ENCODE results near the gene PCDHB12.
"Not testable (repeated sequence)": the region's sequence is repeated elsewhere in the genome, so short reads cannot be mapped to it uniquely, and the experiment has no call there.

PCDHB12 gene

GRCh38 chr5:141208478-141208877 is at the start of gene PCDHB12:
Gene PCDHB12 (plus strand): TSS chr5:141208719. CDS start chr5:141208908, 189 bp downstream.
- Histone ChIP-seq H3K4me1 (ENCODE audit: control insufficient read depth in 1 of 2, insufficient read depth in 2 of 2, low read length in 2 of 2) (no peaks in the 10 kb centered on the region), H3K36me3 (ENCODE audit: control insufficient read depth in 1 of 2, insufficient read depth in 2 of 2, low read length in 2 of 2) (peaks cover 0 to 6% of the 10 kb centered on the region in 2 donors), H3K27me3 (ENCODE audit: low read depth, low read length) (no peaks in the 10 kb centered on the region), H3K9me3 (ENCODE audit: control insufficient read depth in 1 of 2, low read length in 2 of 2) (peaks cover 11 to 50% of the 10 kb centered on the region in 2 donors), H3K27ac (ENCODE audit: low read length) (no peak within 1 kb of the TSS), H3K4me3 (ENCODE audit: low read depth in 1 of 2, low read length in 2 of 2) (peak within 1 kb of the TSS; percentile 35 to 51)

- Histone ChIP-seq H3K4me3 (ENCODE audit: low read depth in 1 of 2, low read length in 2 of 2) (peak within 1 kb of the TSS; percentile 28 to 39), H3K9me3 (ENCODE audit: control insufficient read depth in 1 of 2, low read length in 2 of 2) (peaks cover 40 to 59% of the 10 kb centered on the region in 2 donors)
Measured at GRCh38 chr5:141172381-141173204, 35.9 kb upstream of the PCDHB12 start, which contains the start of gene PCDHB7. Gene PCDHB7 (plus strand): TSS chr5:141172644. CDS start chr5:141172836, 192 bp downstream.

GRCh38 chr5:141174291-141175104 is 34.0 kb upstream of the PCDHB12 start:
- H3K27ac ChIP-seq (ENCODE audit: low read length); H3K36me3 ChIP-seq (ENCODE audit: control insufficient read depth in 1 of 2, insufficient read depth in 2 of 2, low read length in 2 of 2); H3K4me1 ChIP-seq (ENCODE audit: control insufficient read depth in 1 of 2, insufficient read depth in 2 of 2, low read length in 2 of 2); H3K27me3 ChIP-seq (ENCODE audit: low read depth, low read length): not testable (repeated sequence)
- peaks cover 43 to 65% of the 10 kb centered on the region in 2 donors for H3K9me3 ChIP-seq (ENCODE audit: control insufficient read depth in 1 of 2, low read length in 2 of 2)
- H3K4me3 ChIP-seq (ENCODE audit: low read depth in 1 of 2, low read length in 2 of 2): peak overlapping the region in 1 of 2 donors; percentile 41

More at GRCh38 chr5:141172381-141173204, 35.9 kb upstream of the PCDHB12 start, which contains the start of gene PCDHB7:
- Histone ChIP-seq H3K36me3 (ENCODE audit: control insufficient read depth in 1 of 2, insufficient read depth in 2 of 2, low read length in 2 of 2) (no peaks in the 10 kb centered on the region), H3K27ac (ENCODE audit: low read length) (no peak within 1 kb of the TSS), H3K4me1 (ENCODE audit: control insufficient read depth in 1 of 2, insufficient read depth in 2 of 2, low read length in 2 of 2) (no peaks in the 10 kb centered on the region), H3K27me3 (ENCODE audit: low read depth, low read length) (no peaks in the 10 kb centered on the region)

GRCh38 chr5:141175933-141176332 is 32.6 kb upstream of the PCDHB12 start:
- H3K4me1 ChIP-seq (ENCODE audit: control insufficient read depth in 1 of 2, insufficient read depth in 2 of 2, low read length in 2 of 2): no peaks in the 10 kb centered on the region
- no peak overlapping the region for H3K27ac ChIP-seq (ENCODE audit: low read length)
- peaks cover 43 to 68% of the 10 kb centered on the region in 2 donors for H3K9me3 ChIP-seq (ENCODE audit: control insufficient read depth in 1 of 2, low read length in 2 of 2)
- no peaks in the 10 kb centered on the region for H3K36me3 ChIP-seq (ENCODE audit: control insufficient read depth in 1 of 2, insufficient read depth in 2 of 2, low read length in 2 of 2)
- no peak overlapping the region for H3K4me3 ChIP-seq (ENCODE audit: low read depth in 1 of 2, low read length in 2 of 2)
- no peaks in the 10 kb centered on the region for H3K27me3 ChIP-seq (ENCODE audit: low read depth, low read length)

- peaks cover 43 to 66% of the 10 kb centered on the region in 2 donors for H3K9me3 ChIP-seq (ENCODE audit: control insufficient read depth in 1 of 2, low read length in 2 of 2)
- peak within 1 kb of the TSS in 1 of 2 donors; percentile 17 for H3K4me3 ChIP-seq (ENCODE audit: low read depth in 1 of 2, low read length in 2 of 2)
- H3K27ac ChIP-seq (ENCODE audit: low read length); H3K36me3 ChIP-seq (ENCODE audit: control insufficient read depth in 1 of 2, insufficient read depth in 2 of 2, low read length in 2 of 2); H3K4me1 ChIP-seq (ENCODE audit: control insufficient read depth in 1 of 2, insufficient read depth in 2 of 2, low read length in 2 of 2); H3K27me3 ChIP-seq (ENCODE audit: low read depth, low read length): not testable (repeated sequence)
Measured at GRCh38 chr5:141177577-141178191, 30.8 kb upstream of the PCDHB12 start, which contains the start of gene PCDHB8. Gene PCDHB8 (plus strand): TSS chr5:141177790. CDS start chr5:141178035, 245 bp downstream.

DNA sequence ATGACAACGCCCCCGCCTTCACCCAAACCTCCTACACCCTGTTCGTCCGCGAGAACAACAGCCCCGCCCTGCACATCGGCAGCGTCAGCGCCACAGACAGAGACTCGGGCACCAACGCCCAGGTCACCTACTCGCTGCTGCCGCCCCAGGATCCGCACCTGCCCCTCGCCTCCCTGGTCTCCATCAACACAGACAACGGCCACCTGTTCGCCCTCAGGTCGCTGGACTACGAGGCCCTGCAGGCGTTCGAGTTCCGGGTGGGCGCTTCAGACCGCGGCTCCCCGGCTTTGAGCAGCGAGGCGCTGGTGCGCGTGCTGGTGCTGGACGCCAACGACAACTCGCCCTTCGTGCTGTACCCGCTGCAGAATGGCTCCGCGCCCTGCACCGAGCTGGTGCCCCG is 29.1 kb upstream of the PCDHB12 start:
- H3K4me3 ChIP-seq (ENCODE audit: low read depth in 1 of 2, low read length in 2 of 2): peak overlapping the region in 1 of 2 donors; percentile 2
- H3K4me1 ChIP-seq (ENCODE audit: control insufficient read depth in 1 of 2, insufficient read depth in 2 of 2, low read length in 2 of 2); H3K27ac ChIP-seq (ENCODE audit: low read length); H3K36me3 ChIP-seq (ENCODE audit: control insufficient read depth in 1 of 2, insufficient read depth in 2 of 2, low read length in 2 of 2); H3K27me3 ChIP-seq (ENCODE audit: low read depth, low read length): not testable (repeated sequence)
- peaks cover 43 to 63% of the 10 kb centered on the region in 2 donors for H3K9me3 ChIP-seq (ENCODE audit: control insufficient read depth in 1 of 2, low read length in 2 of 2)

DNA sequence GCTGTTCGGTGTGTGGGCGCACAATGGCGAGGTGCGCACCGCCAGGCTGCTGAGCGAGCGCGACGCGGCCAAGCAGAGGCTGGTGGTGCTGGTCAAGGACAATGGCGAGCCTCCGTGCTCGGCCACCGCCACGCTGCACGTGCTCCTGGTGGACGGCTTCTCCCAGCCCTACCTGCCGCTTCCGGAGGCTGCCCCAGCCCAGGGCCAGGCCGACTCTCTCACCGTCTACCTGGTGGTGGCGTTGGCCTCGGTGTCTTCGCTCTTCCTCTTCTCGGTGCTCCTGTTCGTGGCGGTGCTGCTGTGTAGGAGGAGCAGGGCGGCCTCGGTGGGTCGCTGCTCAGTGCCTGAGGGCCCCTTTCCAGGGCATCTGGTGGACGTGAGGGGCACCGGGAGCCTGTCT is 28.6 kb upstream of the PCDHB12 start:
- not testable (repeated sequence) for H3K27ac ChIP-seq (ENCODE audit: low read length); H3K27me3 ChIP-seq (ENCODE audit: low read depth, low read length); H3K4me1 ChIP-seq (ENCODE audit: control insufficient read depth in 1 of 2, insufficient read depth in 2 of 2, low read length in 2 of 2); H3K36me3 ChIP-seq (ENCODE audit: control insufficient read depth in 1 of 2, insufficient read depth in 2 of 2, low read length in 2 of 2)
- H3K9me3 ChIP-seq (ENCODE audit: control insufficient read depth in 1 of 2, low read length in 2 of 2): peaks cover 42 to 63% of the 10 kb centered on the region in 2 donors
- peak overlapping the region in 1 of 2 donors; percentile 20 for H3K4me3 ChIP-seq (ENCODE audit: low read depth in 1 of 2, low read length in 2 of 2)

DNA sequence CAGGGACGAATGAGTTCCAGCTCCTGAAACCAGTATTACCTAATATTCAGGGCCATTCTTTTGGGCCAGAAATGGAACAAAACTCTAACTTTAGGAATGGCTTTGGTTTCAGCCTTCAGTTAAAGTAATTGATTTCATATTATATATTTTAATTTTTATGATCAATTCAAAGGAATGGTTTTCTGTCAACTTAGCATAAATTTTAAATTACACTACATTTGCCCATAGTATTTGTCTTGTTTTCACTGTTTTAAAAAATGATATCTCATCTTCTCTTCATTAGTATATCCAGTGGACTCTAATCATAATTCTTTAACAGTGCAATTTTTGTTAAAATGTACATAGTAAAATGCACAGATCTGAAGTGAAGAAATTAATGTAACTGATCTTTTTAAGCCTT is 28.2 kb upstream of the PCDHB12 start:
- Histone ChIP-seq H3K27ac (ENCODE audit: low read length) (no peak overlapping the region), H3K4me1 (ENCODE audit: control insufficient read depth in 1 of 2, insufficient read depth in 2 of 2, low read length in 2 of 2) (no peaks in the 10 kb centered on the region), H3K27me3 (ENCODE audit: low read depth, low read length) (no peaks in the 10 kb centered on the region), H3K4me3 (ENCODE audit: low read depth in 1 of 2, low read length in 2 of 2) (peak overlapping the region in 1 of 2 donors; percentile 20), H3K36me3 (ENCODE audit: control insufficient read depth in 1 of 2, insufficient read depth in 2 of 2, low read length in 2 of 2) (no peaks in the 10 kb centered on the region), H3K9me3 (ENCODE audit: control insufficient read depth in 1 of 2, low read length in 2 of 2) (peaks cover 37 to 60% of the 10 kb centered on the region in 2 donors)

GRCh38 chr5:141182248-141182647 is 26.3 kb upstream of the PCDHB12 start, which contains the start of gene PCDHB16:
Gene PCDHB16 (plus strand): TSS chr5:141182387. CDS start chr5:141182560, 173 bp downstream.
- H3K9me3 ChIP-seq (ENCODE audit: control insufficient read depth in 1 of 2, low read length in 2 of 2): peaks cover 31 to 56% of the 10 kb centered on the region in 2 donors
- no peaks in the 10 kb centered on the region for H3K27me3 ChIP-seq (ENCODE audit: low read depth, low read length)
- no peak within 1 kb of the TSS for H3K27ac ChIP-seq (ENCODE audit: low read length)
- no peaks in the 10 kb centered on the region for H3K4me1 ChIP-seq (ENCODE audit: control insufficient read depth in 1 of 2, insufficient read depth in 2 of 2, low read length in 2 of 2)
- H3K4me3 ChIP-seq (ENCODE audit: low read depth in 1 of 2, low read length in 2 of 2): peak within 1 kb of the TSS; percentile 49 to 64
- H3K36me3 ChIP-seq (ENCODE audit: control insufficient read depth in 1 of 2, insufficient read depth in 2 of 2, low read length in 2 of 2): no peaks in the 10 kb centered on the region

DNA sequence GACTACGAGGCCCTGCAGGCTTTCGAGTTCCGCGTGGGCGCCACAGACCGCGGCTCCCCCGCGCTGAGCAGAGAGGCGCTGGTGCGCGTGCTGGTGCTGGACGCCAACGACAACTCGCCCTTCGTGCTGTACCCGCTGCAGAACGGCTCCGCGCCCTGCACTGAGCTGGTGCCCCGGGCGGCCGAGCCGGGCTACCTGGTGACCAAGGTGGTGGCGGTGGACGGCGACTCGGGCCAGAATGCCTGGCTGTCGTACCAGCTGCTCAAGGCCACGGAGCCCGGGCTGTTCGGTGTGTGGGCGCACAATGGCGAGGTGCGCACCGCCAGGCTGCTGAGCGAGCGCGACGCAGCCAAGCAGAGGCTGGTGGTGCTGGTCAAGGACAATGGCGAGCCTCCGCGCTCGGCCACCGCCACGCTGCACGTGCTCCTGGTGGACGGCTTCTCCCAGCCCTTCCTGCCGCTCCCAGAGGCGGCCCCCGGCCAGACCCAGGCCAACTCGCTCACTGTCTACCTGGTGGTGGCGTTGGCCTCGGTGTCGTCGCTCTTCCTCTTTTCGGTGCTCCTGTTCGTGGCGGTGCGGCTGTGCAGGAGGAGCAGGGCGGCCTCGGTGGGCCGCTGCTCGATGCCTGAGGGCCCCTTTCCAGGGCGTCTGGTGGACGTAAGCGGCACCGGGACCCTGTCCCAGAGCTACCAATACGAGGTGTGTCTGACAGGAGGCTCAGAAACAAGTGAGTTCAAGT is 24.2 kb upstream of the PCDHB12 start:
- H3K27ac ChIP-seq (ENCODE audit: low read length); H3K4me1 ChIP-seq (ENCODE audit: control insufficient read depth in 1 of 2, insufficient read depth in 2 of 2, low read length in 2 of 2); H3K36me3 ChIP-seq (ENCODE audit: control insufficient read depth in 1 of 2, insufficient read depth in 2 of 2, low read length in 2 of 2); H3K27me3 ChIP-seq (ENCODE audit: low read depth, low read length): not testable (repeated sequence)
- H3K4me3 ChIP-seq (ENCODE audit: low read depth in 1 of 2, low read length in 2 of 2): peak overlapping the region in 1 of 2 donors; percentile 64
- H3K9me3 ChIP-seq (ENCODE audit: control insufficient read depth in 1 of 2, low read length in 2 of 2): peaks cover 17 to 55% of the 10 kb centered on the region in 2 donors
